Stimulated activated CD4-positive, alpha-beta T cell treated with anti-CD3 and anti-CD28 coated beads, TNF-alpha, amount 100 ng/mL, for 48 hours (primary cell): Measurements from ENCODE around the gene NMNAT3.

Experiments
- DNase-seq, 3 donors: peaks; one replicate each; pipeline ENCODE4 v3.0.0-alpha.2; 2020; ENCODE audit warnings: low read depth in 3 of 3

NMNAT3 gene

GRCh38 chr3:139521144-139521543, 156.6 kb downstream of the NMNAT3 start:
- DNase-seq, result no peak

GRCh38 chr3:139519998-139520737, 157.6 kb downstream of the NMNAT3 start:
- DNase-seq, result no peak

- no peak for DNase-seq
Observed at GRCh38 chr3:139518926-139519842, 158.6 kb downstream of the NMNAT3 start.

GRCh38 chr3:139518306-139518705, 159.5 kb downstream of the NMNAT3 start:
- no peak for DNase-seq

GRCh38 chr3:139517321-139518065, 160.3 kb downstream of the NMNAT3 start:
- no peak for DNase-seq

GRCh38 chr3:139514741-139515140, 163.0 kb downstream of the NMNAT3 start:
- no peak for DNase-seq
